Keratinocyte (primary cell): Measurements from ENCODE around the gene PRR18. TPM values are rescaled to one million over a fixed set of nuclear protein-coding genes. Genes with fewer than 3 reads are reported as not detected.

ENCODE experiments used
- DNase-seq: peaks from one replicate; pipeline ENCODE4 v3.0.0-alpha.2; 2011; ENCODE audit warnings: low read depth, missing footprints, low spot score
- FAIRE-seq: peaks from 2 replicates; lab custom pipeline; 2011; peaks lifted over from hg19 to GRCh38; lab: Jason Lieb, UNC
- H2AFZ ChIP-seq: 2 replicates; pipeline ENCODE4 v1.6.0; 2012; ENCODE audit warnings: low read length, control low read depth, inconsistent platforms; ENCODE audit not compliant: control insufficient read depth
- H3K27ac ChIP-seq: 2 replicates; pipeline ENCODE4 v1.5.1; 2011; ENCODE audit warnings: low read length; ENCODE audit not compliant: control insufficient read depth, insufficient read depth
- H3K27me3 ChIP-seq: 3 replicates; pipeline ENCODE4 v1.6.0; 2011; ENCODE audit warnings: low read length; ENCODE audit not compliant: control insufficient read depth, insufficient read depth; ENCODE audit errors: extremely low read depth
- H3K36me3 ChIP-seq, 2 experiments: 2 replicates in 1 of 2; 3 replicates in 1 of 2; pipeline ENCODE4 v1.5.1; 2011; ENCODE audit warnings: low read length in 2 of 2, mild to moderate bottlenecking in 1 of 2; ENCODE audit not compliant: control insufficient read depth in 2 of 2, insufficient read depth in 2 of 2; ENCODE audit errors: extremely low read depth in 1 of 2
- H3K4me1 ChIP-seq: 3 replicates; pipeline ENCODE4 v1.5.1; 2011; ENCODE audit warnings: low read length; ENCODE audit not compliant: control insufficient read depth, insufficient read depth; ENCODE audit errors: extremely low read depth
- H3K4me2 ChIP-seq: 3 replicates; pipeline ENCODE4 v1.6.0; 2011; ENCODE audit warnings: low read depth, low read length; ENCODE audit not compliant: control insufficient read depth, insufficient read depth; ENCODE audit errors: extremely low read depth
- H3K4me3 ChIP-seq, 3 experiments: fragments of 200-600 bp in 1 of 3; sonication (generic) in 1 of 3; 2 replicates in 2 of 3; 3 replicates in 1 of 3; pipeline ENCODE4 v1.5.1; 2011 to 2016; ENCODE audit warnings: low read length in 3 of 3, mild to moderate bottlenecking in 3 of 3, control low read depth in 2 of 3, inconsistent platforms in 1 of 3, low read depth in 1 of 3, mixed read lengths in 1 of 3, mixed run types in 1 of 3, moderate library complexity in 1 of 3; ENCODE audit not compliant: control insufficient read depth in 2 of 3, insufficient read depth in 2 of 3; ENCODE audit errors: extremely low read depth in 1 of 3
- H3K79me2 ChIP-seq: 2 replicates; pipeline ENCODE4 v1.6.0; 2012; ENCODE audit warnings: low read length; ENCODE audit not compliant: control insufficient read depth, insufficient read depth
- H3K9ac ChIP-seq: 3 replicates; pipeline ENCODE4 v1.6.0; 2011; ENCODE audit warnings: low read length; ENCODE audit not compliant: control insufficient read depth, insufficient read depth; ENCODE audit errors: extremely low read depth
- H3K9me1 ChIP-seq: 3 replicates; pipeline ENCODE4 v1.6.0; 2011; ENCODE audit warnings: low read length; ENCODE audit not compliant: control insufficient read depth, insufficient read depth; ENCODE audit errors: extremely low read depth
- H3K9me3 ChIP-seq: 2 replicates; pipeline ENCODE4 v1.5.1; 2012; ENCODE audit warnings: low read depth, low read length; ENCODE audit not compliant: control insufficient read depth
- H4K20me1 ChIP-seq: 3 replicates; pipeline ENCODE4 v1.6.0; 2011; ENCODE audit warnings: low read length; ENCODE audit not compliant: control insufficient read depth, insufficient read depth; ENCODE audit errors: extremely low read depth
- CTCF ChIP-seq, 3 experiments: IDR thresholded peaks in 1 of 3; conservative IDR thresholded peaks in 1 of 3; optimal IDR thresholded peaks in 1 of 3; 2 replicates in 2 of 3; 3 replicates in 1 of 3; pipeline versions ENCODE3 to v1.5.1; 2011; ENCODE audit warnings: low read length in 3 of 3, mild to moderate bottlenecking in 3 of 3, moderate library complexity in 2 of 3, control low read depth in 1 of 3, inconsistent platforms in 1 of 3; ENCODE audit not compliant: insufficient read depth in 2 of 3; ENCODE audit errors: extremely low read depth in 1 of 3
- EZH2 ChIP-seq: IDR thresholded peaks from one replicate; pipeline ENCODE4 v1.6.1; 2012; ENCODE audit warnings: inconsistent platforms, mild to moderate bottlenecking, low read length, moderate library complexity
- dilution Hi-C: fragments of 300-500 bp; cut with MboI; formaldehyde crosslinking; loops from one replicate; pipeline ENCODE4 v1.7.0; 2020; ENCODE audit warnings: low sequenced_read_pairs; ENCODE audit not compliant: extremely low pct_ligation_motif_present
- polyA plus RNA-seq, 5 experiments: library from polyadenylated mRNA; depleted of rRNA in 3 of 5; stranded (reverse) in 3 of 5; stranded (forward) in 1 of 5; unstranded in 1 of 5; fragments of >200 nt; gene quantifications; 1 replicate in 1 of 5; 2 replicates in 3 of 5; 3 replicates in 1 of 5; pipeline versions ENCODE4 v1.2.1 to v1.2.3, GENCODE V29; 2011 to 2012; ENCODE audit warnings: missing spikeins in 2 of 5, low read depth in 1 of 5, low replicate concordance in 1 of 5

PRR18 gene
- polyA plus RNA-seq, 1 donor (not counting 4 experiments of a cell fraction or from before 2014, with no cell fraction given), result not detected

DNA sequence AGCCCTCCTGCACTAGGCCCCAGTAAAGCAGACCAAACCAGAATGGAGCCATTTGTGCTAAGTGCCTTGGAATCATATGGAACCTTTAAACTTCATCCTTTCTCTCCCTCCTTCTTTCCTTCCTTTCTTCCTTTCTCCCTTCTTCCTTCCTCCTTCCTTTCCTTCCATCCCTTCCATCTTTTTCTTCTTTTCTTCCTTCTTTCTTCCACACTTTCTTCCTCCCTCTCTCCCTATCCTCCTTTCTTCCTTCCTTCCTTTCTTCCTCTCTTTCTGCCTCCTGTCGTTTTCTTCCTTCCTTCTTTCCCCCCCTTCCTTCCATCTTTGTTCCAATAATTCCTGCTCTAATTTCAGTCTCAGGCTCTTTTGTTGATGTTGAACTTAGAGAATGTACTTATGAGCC lies 45.3 kb upstream of the PRR18 start:
- Histone ChIP-seq H3K9me1 (no peaks in the 10 kb centered on the region), H3K79me2 (no peaks in the 10 kb centered on the region), H3K9me3 (no peaks in the 10 kb centered on the region), H3K4me3 (no peak overlapping the region), H3K27ac (no peak overlapping the region), H3K27me3 (no peaks in the 10 kb centered on the region), H2AFZ (no peak overlapping the region), H4K20me1 (no peaks in the 10 kb centered on the region), H3K9ac (no peak overlapping the region), H3K4me2 (no peak overlapping the region), H3K4me1 (peaks cover 7% of the 10 kb centered on the region), H3K36me3 (no peaks in the 10 kb centered on the region)
- DNase-seq, result no peak
- TF ChIP-seq EZH2 (no peak), CTCF (optimal IDR thresholded peaks at IDR 0.05 in 1 of 3, IDR thresholded peaks at IDR 0.05 in 1 of 3, conservative IDR thresholded peaks at IDR 0.05 in 1 of 3; ENCODE audit: extremely low read depth in 1 of 3, insufficient read depth in 2 of 3, low read length in 3 of 3) (no peak)
- dilution Hi-C loops, result no loop called here
- no peak for FAIRE-seq

DNA sequence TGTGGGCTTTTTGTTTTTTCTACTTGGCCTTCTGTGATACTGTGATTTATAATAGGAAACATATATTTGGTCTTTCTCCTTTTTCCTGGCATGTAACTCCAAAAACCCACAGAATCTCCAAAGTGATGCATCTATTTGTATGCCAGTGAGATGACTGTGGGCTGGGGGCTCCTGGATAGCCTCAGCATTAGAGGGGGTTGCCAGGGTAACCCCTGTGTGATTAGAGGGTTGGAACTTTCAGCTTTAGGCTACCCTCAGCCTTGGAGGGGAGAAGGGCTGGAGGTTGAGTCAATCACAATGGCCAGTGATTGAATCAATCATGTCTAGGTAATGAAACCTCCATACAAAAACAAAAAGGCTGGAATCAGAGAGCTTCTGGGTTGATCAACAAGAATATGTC lies 44.7 kb upstream of the PRR18 start:
- H3K27ac ChIP-seq, result no peak overlapping the region
- H2AFZ ChIP-seq, result no peak overlapping the region
- no peaks in the 10 kb centered on the region for H3K36me3 ChIP-seq
- H3K4me3 ChIP-seq, result no peak overlapping the region
- no peaks in the 10 kb centered on the region for H3K27me3 ChIP-seq
- peaks cover 7% of the 10 kb centered on the region for H3K4me1 ChIP-seq
- dilution Hi-C loops, result no loop called here
- H3K79me2 ChIP-seq, result no peaks in the 10 kb centered on the region
- H3K9me3 ChIP-seq, result no peaks in the 10 kb centered on the region
- no peaks in the 10 kb centered on the region for H3K9me1 ChIP-seq
- DNase-seq (no peak), FAIRE-seq (no peak)
- H3K4me2 ChIP-seq, result no peak overlapping the region
- no peak overlapping the region for H3K9ac ChIP-seq
- no peak for TF ChIP-seq EZH2
- no peak for TF ChIP-seq CTCF (optimal IDR thresholded peaks at IDR 0.05 in 1 of 3, IDR thresholded peaks at IDR 0.05 in 1 of 3, conservative IDR thresholded peaks at IDR 0.05 in 1 of 3; ENCODE audit: extremely low read depth in 1 of 3, insufficient read depth in 2 of 3, low read length in 3 of 3)
- H4K20me1 ChIP-seq, result no peaks in the 10 kb centered on the region
